Activated CD4-positive, CD25-positive, alpha-beta regulatory T cell (primary cell): ENCODE measurements around the gene IFRD1.

ENCODE experiments used
- DNase-seq, 4 experiments: peaks; one replicate each; lab custom pipeline; 2025; lab: John Stamatoyannopoulos, UW

IFRD1 gene

DNA sequence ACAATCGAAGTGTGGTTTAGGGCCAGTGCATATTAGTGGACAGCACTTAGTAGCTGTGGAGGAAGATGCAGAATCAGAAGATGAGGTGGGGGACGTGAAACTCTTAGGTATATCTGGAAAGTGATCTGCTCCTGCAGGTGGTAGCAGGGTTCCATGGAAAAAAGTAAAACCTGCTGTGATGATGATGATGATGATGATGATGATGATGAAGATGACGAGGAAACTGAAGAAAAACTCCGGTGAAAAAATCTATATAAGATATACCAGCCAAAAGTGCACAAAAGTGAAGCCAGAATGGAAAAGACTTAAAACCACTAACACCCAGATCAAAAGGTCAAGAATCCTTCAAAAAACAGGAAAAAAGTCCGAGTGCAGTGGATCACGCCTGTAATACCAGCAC lies 70.5 kb downstream of the IFRD1 start:
- DNase-seq, result no peak

DNA sequence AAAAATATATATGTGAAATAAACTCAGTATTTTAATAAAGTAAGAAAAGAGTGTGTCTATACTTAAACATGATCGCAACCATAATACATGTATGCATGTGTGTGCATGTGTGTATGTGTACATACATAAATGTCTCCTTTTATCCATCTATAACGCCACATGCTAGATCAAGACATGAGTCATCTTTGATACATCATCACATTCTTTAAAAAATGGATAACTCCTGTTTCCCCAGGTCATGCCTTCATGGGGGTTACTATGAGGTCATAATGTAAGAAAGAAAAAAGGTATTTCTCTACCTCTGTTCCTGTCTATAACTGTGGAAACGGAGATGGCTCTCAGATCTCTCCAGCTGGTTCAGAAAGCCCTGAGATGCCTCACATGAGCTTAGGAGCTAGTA lies 71.7 kb downstream of the IFRD1 start:
- DNase-seq, result no peak

DNA sequence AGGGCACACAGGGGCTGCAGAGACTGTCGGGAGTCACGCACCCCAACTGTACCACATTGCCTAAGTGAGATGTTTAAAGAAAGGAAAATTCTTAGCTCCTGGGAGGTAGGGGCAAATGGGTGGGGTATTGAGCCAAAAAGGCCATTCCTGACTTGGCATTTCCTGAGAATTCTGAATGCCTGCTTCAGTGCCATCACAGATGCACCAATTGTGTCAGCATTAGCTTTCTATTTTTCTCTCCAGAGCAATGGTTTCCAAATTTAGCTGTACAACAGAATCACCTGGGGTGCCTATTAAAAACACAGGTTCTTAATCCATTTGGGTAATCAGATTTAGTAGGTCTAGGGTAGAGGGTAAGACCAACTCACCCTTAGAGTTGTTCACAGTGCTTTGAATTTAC lies 73.6 kb downstream of the IFRD1 start:
- no peak for DNase-seq
